Ureter (tissue), 1 donor: ENCODE data around the gene FASN. TPM values are rescaled to one million over a fixed set of nuclear protein-coding genes. Genes with fewer than 3 reads are reported as not detected.

Experiments
- DNase-seq: peaks from one replicate; pipeline ENCODE4 v3.0.0-alpha.2; 2020; ENCODE audit warnings: low spot score
- total RNA-seq: library from RNA; stranded (reverse); gene quantifications from one replicate; pipeline ENCODE4 v1.2.4, GENCODE V29; 2023
- donor health status: DM: yes; HTN: yes; CAD: no.

The FASN gene
- total RNA-seq, 1 donor from 2014 or later: 165 TPM

- no peak for DNase-seq
These were observed 19.4 kb upstream of the FASN start for GRCh38 chr17:82117139-82118090.

- DNase-seq: no peak
These were observed 18.2 kb upstream of the FASN start for GRCh38 chr17:82116246-82116645.

- no peak for DNase-seq
These were observed 16.8 kb upstream of the FASN start for GRCh38 chr17:82114872-82115271.

- no peak for DNase-seq
These were observed 16.4 kb upstream of the FASN start for GRCh38 chr17:82114447-82114846.

- no peak for DNase-seq
These were observed 15.9 kb upstream of the FASN start for GRCh38 chr17:82113941-82114340.

- no peak for DNase-seq
These were observed 15.4 kb upstream of the FASN start for GRCh38 chr17:82113422-82113821.

- DNase-seq: no peak
These were observed 14.9 kb upstream of the FASN start for GRCh38 chr17:82112914-82113311.

GRCh38 chr17:82112181-82112913, 14.3 kb upstream of the FASN start:
- DNase-seq: no peak

- no peak for DNase-seq
These were observed 12.3 kb upstream of the FASN start for GRCh38 chr17:82110298-82110697.

- no peak for DNase-seq
These were observed 11.0 kb upstream of the FASN start for GRCh38 chr17:82108961-82109475.

GRCh38 chr17:82108496-82108945, 10.5 kb upstream of the FASN start:
- no peak for DNase-seq

- no peak for DNase-seq
These were observed 10.0 kb upstream of the FASN start for GRCh38 chr17:82108038-82108437.

GRCh38 chr17:82107341-82107860, 9.4 kb upstream of the FASN start:
- no peak for DNase-seq

GRCh38 chr17:82106688-82107305, 8.8 kb upstream of the FASN start:
- DNase-seq: no peak

GRCh38 chr17:82105882-82106687, 8.0 kb upstream of the FASN start:
- DNase-seq: peak; percentile 84

GRCh38 chr17:82105417-82105881, 7.4 kb upstream of the FASN start:
- DNase-seq: no peak

- no peak for DNase-seq
These were observed 6.9 kb upstream of the FASN start for GRCh38 chr17:82104797-82105416.

- DNase-seq: peak; percentile 92
These were observed 5.8 kb upstream of the FASN start for GRCh38 chr17:82103553-82104451.
